ENCODE results near the gene SNTB2. TPM values are rescaled to one million over a fixed set of nuclear protein-coding genes. Genes with fewer than 3 reads are reported as not detected.
A peak's percentile ranks its signal among the peaks of the same experiment; 100 is the strongest.

Gene SNTB2
- total RNA-seq, 1 donor from 2014 or later = 43.8 TPM

- DNase-seq (ENCODE audit: low spot score) = no peak
These were observed 153.2 kb downstream of the SNTB2 start for GRCh38 chr16:69340095-69340644.

GRCh38 chr16:69344171-69344570 lies 157.2 kb downstream of the SNTB2 start:
- no peak for DNase-seq (ENCODE audit: low spot score)

GRCh38 chr16:69345923-69346322 lies 159.0 kb downstream of the SNTB2 start:
- DNase-seq (ENCODE audit: low spot score) = no peak

GRCh38 chr16:69346683-69347082 lies 159.7 kb downstream of the SNTB2 start:
- DNase-seq (ENCODE audit: low spot score) = no peak

GRCh38 chr16:69348222-69348621 lies 161.3 kb downstream of the SNTB2 start:
- DNase-seq (ENCODE audit: low spot score) = no peak

GRCh38 chr16:69349536-69349935 lies 162.6 kb downstream of the SNTB2 start:
- DNase-seq (ENCODE audit: low spot score) = no peak

- DNase-seq (ENCODE audit: low spot score) = no peak
These were observed 163.7 kb downstream of the SNTB2 start for GRCh38 chr16:69350536-69351133.

- peak; percentile 56 for DNase-seq (ENCODE audit: low spot score)
These were observed 164.5 kb downstream of the SNTB2 start, which contains the start of gene TMED6 for GRCh38 chr16:69351309-69352027. Gene TMED6, minus strand, starts transcription at chr16:69351786. Its CDS starts 33 bp downstream, at chr16:69351753.

Other genes starting within 250 kb of the SNTB2 start
- gene HAS3, start 81.5 kb upstream of the SNTB2 start, total RNA-seq = 1.2 TPM
- 98.0 TPM for gene CHTF8, start 54.6 kb upstream of the SNTB2 start, total RNA-seq
- gene UTP4, start 54.5 kb upstream of the SNTB2 start, total RNA-seq = 26.0 TPM
- 29.8 TPM for gene VPS4A, start 124.2 kb downstream of the SNTB2 start, total RNA-seq
- gene PDF, start 143.4 kb downstream of the SNTB2 start, total RNA-seq = 13.8 TPM
- 42.7 TPM for gene COG8, start 152.4 kb downstream of the SNTB2 start, total RNA-seq
- gene NIP7, start 152.6 kb downstream of the SNTB2 start, total RNA-seq = 14.7 TPM
- 1.0 TPM for gene TMED6, start 164.6 kb downstream of the SNTB2 start, total RNA-seq
- 28.6 TPM for gene TERF2, start 198.8 kb downstream of the SNTB2 start, total RNA-seq
- gene CYB5B, start 237.5 kb downstream of the SNTB2 start, total RNA-seq = 84.7 TPM

Data from mucosa of gallbladder (tissue), 1 donor.